MCF 10A (cell line): ENCODE results near the gene RALGAPB. TPM values are rescaled to one million over a fixed set of nuclear protein-coding genes. Genes with fewer than 3 reads are reported as not detected.

Experiments used
- BruUV-seq: library from RNA; stranded (reverse); fragments of 400-500 nt; replicated peaks from 2 replicates; lab custom pipeline; 2021; lab: Mats Ljungman, UMichigan
- CTCF ChIA-PET: fragments of 300-600 bp; sonication (Branson Sonifier 250); formaldehyde crosslinking; extraction: SDS; loops from one replicate; lab custom pipeline; 2021; ENCODE audit warnings: antibody characterized with exemption, inconsistent platforms; lab: Yijun Ruan, JAX
- POLR2A ChIA-PET: fragments of 300-600, 350-650 bp; sonication (Branson Sonifier 250); formaldehyde crosslinking; extraction: SDS; loops from one replicate; lab custom pipeline; 2020; ENCODE audit warnings: antibody characterized with exemption, inconsistent platforms; lab: Yijun Ruan, JAX
- DNase-seq: peaks from one replicate; pipeline ENCODE4 v3.0.0-alpha.2; 2018; ENCODE audit not compliant: unreplicated experiment
- H3K27ac Mint-ChIP-seq: one replicate; pipeline ENCODE4 v1.8.0; 2022; ENCODE audit warnings: mild to moderate bottlenecking, low read depth, mixed read lengths; ENCODE audit not compliant: unreplicated experiment
- H3K27me3 Mint-ChIP-seq: one replicate; pipeline ENCODE4 v1.8.0; 2022; ENCODE audit warnings: mixed read lengths; ENCODE audit not compliant: insufficient read depth, unreplicated experiment
- H3K36me3 Mint-ChIP-seq: one replicate; pipeline ENCODE4 v1.8.0; 2022; ENCODE audit warnings: mild to moderate bottlenecking, moderate library complexity, mixed read lengths; ENCODE audit not compliant: insufficient read depth, unreplicated experiment
- H3K4me1 Mint-ChIP-seq: one replicate; pipeline ENCODE4 v1.8.0; 2022; ENCODE audit warnings: mixed read lengths; ENCODE audit not compliant: insufficient read depth, unreplicated experiment
- H3K4me3 Mint-ChIP-seq: one replicate; pipeline ENCODE4 v1.8.0; 2022; ENCODE audit warnings: mild to moderate bottlenecking, moderate library complexity, mixed read lengths; ENCODE audit not compliant: unreplicated experiment
- H3K9me3 Mint-ChIP-seq: one replicate; pipeline ENCODE4 v1.8.0; 2022; ENCODE audit warnings: mixed read lengths; ENCODE audit not compliant: unreplicated experiment
- CTCF ChIP-seq: fragments of 200-600 bp; IDR thresholded peaks from one replicate; pipeline ENCODE4 v1.8.0; 2022; ENCODE audit warnings: antibody characterized with exemption, mild to moderate bottlenecking; ENCODE audit not compliant: unreplicated experiment
- intact Hi-C: fragments of 100-400 bp; cut with micrococcal nuclease; formaldehyde crosslinking; loops from 2 replicates; pipeline ENCODE4 v1.14.1; 2022
- total RNA-seq: library from RNA; stranded (reverse); gene quantifications from 2 replicates; pipeline ENCODE4 v1.2.3, GENCODE V29; 2022

The RALGAPB gene
- total RNA-seq, 1 experiment from 2014 or later = 33.8 TPM

GRCh38 chr20:38514185-38514584, 41.5 kb downstream of the RALGAPB start:
- ChIA-PET POLR2A (interaction anchor here (1.2 to 1.4 kb wide), 3 partner anchors 10 to 80 kb away, joined by 3 to 6 read pairs (median 3); no protein-coding TSS in a partner anchor), CTCF (interaction anchor here (0.6 to 1.0 kb wide), 4 partner anchors 8 to 1358 kb away, joined by 3 to 4 read pairs (median 4); no protein-coding TSS in a partner anchor)
- DNase-seq = no peak
- Mint-ChIP-seq H3K36me3 (peaks cover 46% of the 10 kb centered on the region), H3K4me1 (peaks cover 10% of the 10 kb centered on the region), H3K9me3 (no peaks in the 10 kb centered on the region), H3K4me3 (no peak overlapping the region), H3K27ac (peak overlapping the region; percentile 43), H3K27me3 (no peaks in the 10 kb centered on the region)
- no TSS peak for BruUV-seq
- no peak for TF ChIP-seq CTCF
- intact Hi-C loops = no loop called here

- intact Hi-C loops = no loop called here
- TF ChIP-seq CTCF = no peak
- peaks cover 38% of the 10 kb centered on the region for H3K36me3 Mint-ChIP-seq
- POLR2A ChIA-PET = interaction anchor here (1.3 to 2.3 kb wide), 5 partner anchors 8 to 81 kb away, joined by 3 to 10 read pairs (median 6); partner anchors contain the start of gene SNHG17
- H3K27ac Mint-ChIP-seq = peak overlapping the region; percentile 43
- H3K27me3 Mint-ChIP-seq = no peaks in the 10 kb centered on the region
- H3K4me1 Mint-ChIP-seq = peaks cover 10% of the 10 kb centered on the region
- no peak overlapping the region for H3K4me3 Mint-ChIP-seq
- BruUV-seq = no TSS peak
- H3K9me3 Mint-ChIP-seq = no peaks in the 10 kb centered on the region
- CTCF ChIA-PET = interaction anchor here (0.6 to 1.0 kb wide), 6 partner anchors 9 to 1359 kb away, joined by 3 to 4 read pairs (median 4); no protein-coding TSS in a partner anchor
- no peak for DNase-seq
These were observed 42.3 kb downstream of the RALGAPB start for GRCh38 chr20:38514947-38515346.

GRCh38 chr20:38515631-38516030, 43.0 kb downstream of the RALGAPB start:
- no peaks in the 10 kb centered on the region for H3K27me3 Mint-ChIP-seq
- intact Hi-C loops = no loop called here
- ChIA-PET POLR2A (interaction anchor here (0.6 to 2.3 kb wide), 7 partner anchors 9 to 82 kb away, joined by 3 to 10 read pairs (median 3); partner anchors contain the start of gene SNHG17), CTCF (interaction anchor here (0.7 to 1.0 kb wide), 3 partner anchors 24 to 530 kb away, joined by 3 read pairs; no protein-coding TSS in a partner anchor)
- BruUV-seq = no TSS peak
- no peak for DNase-seq
- TF ChIP-seq CTCF = no peak
- H3K4me3 Mint-ChIP-seq = no peak overlapping the region
- peaks cover 33% of the 10 kb centered on the region for H3K36me3 Mint-ChIP-seq
- H3K4me1 Mint-ChIP-seq = peaks cover 10% of the 10 kb centered on the region
- no peak overlapping the region for H3K27ac Mint-ChIP-seq
- H3K9me3 Mint-ChIP-seq = no peaks in the 10 kb centered on the region

- H3K4me3 Mint-ChIP-seq = no peak overlapping the region
- H3K27me3 Mint-ChIP-seq = no peaks in the 10 kb centered on the region
- intact Hi-C loops = no loop called here
- no TSS peak for BruUV-seq
- no peak overlapping the region for H3K27ac Mint-ChIP-seq
- DNase-seq = no peak
- no peaks in the 10 kb centered on the region for H3K9me3 Mint-ChIP-seq
- CTCF ChIA-PET = interaction anchor here (0.6 to 1.9 kb wide), 7 partner anchors 17 to 923 kb away, joined by 3 to 9 read pairs (median 5); partner anchors contain the start of genes RALGAPB and SNHG17
- H3K36me3 Mint-ChIP-seq = peaks cover 40% of the 10 kb centered on the region
- POLR2A ChIA-PET = interaction anchor here (0.7 to 3.5 kb wide), 12 partner anchors 10 to 85 kb away, joined by 3 to 19 read pairs (median 5); partner anchors contain the start of genes RALGAPB and SNHG17
- no peak for TF ChIP-seq CTCF
- peaks cover 16% of the 10 kb centered on the region for H3K4me1 Mint-ChIP-seq
These were observed 46.8 kb downstream of the RALGAPB start for GRCh38 chr20:38519426-38519825.
